ENCODE results near the gene DSN1.

The DSN1 gene

DNA sequence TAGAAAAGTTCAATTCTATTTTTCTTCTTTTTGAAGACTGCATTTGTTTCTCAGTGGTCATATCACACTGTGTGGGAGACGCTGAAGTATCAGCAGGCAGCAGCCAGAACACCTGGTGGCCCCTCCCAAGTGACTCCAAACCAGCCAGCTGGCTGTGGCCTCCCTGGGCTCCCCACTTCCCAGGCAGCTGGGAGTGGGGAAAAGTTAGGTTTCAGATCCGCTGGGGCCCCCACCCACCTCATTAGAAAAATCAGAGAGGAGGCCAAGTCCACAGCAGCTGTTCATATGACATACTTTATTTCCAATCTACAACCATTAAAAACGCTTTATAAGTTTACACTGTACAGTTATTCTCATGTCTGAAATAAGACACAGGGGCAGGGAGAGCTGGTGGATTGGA, 3.6 kb upstream of the DSN1 start:
- H3K4me3 ChIP-seq (ENCODE audit: low read depth, low read length): no peak overlapping the region
- TF ChIP-seq, protein P1, sequence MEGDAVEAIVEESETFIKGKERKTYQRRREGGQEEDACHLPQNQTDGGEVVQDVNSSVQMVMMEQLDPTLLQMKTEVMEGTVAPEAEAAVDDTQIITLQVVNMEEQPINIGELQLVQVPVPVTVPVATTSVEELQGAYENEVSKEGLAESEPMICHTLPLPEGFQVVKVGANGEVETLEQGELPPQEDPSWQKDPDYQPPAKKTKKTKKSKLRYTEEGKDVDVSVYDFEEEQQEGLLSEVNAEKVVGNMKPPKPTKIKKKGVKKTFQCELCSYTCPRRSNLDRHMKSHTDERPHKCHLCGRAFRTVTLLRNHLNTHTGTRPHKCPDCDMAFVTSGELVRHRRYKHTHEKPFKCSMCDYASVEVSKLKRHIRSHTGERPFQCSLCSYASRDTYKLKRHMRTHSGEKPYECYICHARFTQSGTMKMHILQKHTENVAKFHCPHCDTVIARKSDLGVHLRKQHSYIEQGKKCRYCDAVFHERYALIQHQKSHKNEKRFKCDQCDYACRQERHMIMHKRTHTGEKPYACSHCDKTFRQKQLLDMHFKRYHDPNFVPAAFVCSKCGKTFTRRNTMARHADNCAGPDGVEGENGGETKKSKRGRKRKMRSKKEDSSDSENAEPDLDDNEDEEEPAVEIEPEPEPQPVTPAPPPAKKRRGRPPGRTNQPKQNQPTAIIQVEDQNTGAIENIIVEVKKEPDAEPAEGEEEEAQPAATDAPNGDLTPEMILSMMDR (IDR thresholded peaks at IDR 0.05; ENCODE audit: insufficient read depth, low read depth, low read length, missing control alignments): no peak
- no peak for DNase-seq (ENCODE audit: low read depth)

DNA sequence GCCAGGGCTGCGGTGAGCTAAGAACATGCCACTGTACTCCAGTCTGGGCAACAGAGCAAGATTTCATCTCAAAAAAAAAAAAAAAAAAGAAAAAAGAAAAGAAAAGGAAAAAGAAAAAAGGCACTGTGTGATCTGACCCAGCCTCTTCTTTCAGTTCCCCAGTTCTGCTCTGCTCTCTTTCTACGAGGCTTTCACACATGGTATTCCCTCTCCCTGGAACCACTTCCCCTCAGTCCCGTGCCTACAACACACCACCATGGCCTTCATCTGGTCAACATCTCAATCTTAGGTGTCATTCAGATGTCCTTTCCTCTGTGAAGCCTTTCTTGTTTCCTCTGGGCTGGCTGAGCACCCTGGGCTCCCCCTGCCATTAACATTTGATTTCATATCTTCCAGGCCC, 2.3 kb upstream of the DSN1 start:
- no peak for DNase-seq (ENCODE audit: low read depth)
- no peak overlapping the region for H3K4me3 ChIP-seq (ENCODE audit: low read depth, low read length)
- TF ChIP-seq, protein P1 (IDR thresholded peaks at IDR 0.05; ENCODE audit: insufficient read depth, low read depth, low read length, missing control alignments): no peak

GRCh38 chr20:36775196-36775595, 1.6 kb upstream of the DSN1 start:
- TF ChIP-seq, protein P1 (IDR thresholded peaks at IDR 0.05; ENCODE audit: insufficient read depth, low read depth, low read length, missing control alignments): no peak
- H3K4me3 ChIP-seq (ENCODE audit: low read depth, low read length): no peak overlapping the region
- no peak for DNase-seq (ENCODE audit: low read depth)

GRCh38 chr20:36773107-36773596, 411 bp downstream of the DSN1 start:
- no peak for DNase-seq (ENCODE audit: low read depth)
- TF ChIP-seq, protein P1 (IDR thresholded peaks at IDR 0.05; ENCODE audit: insufficient read depth, low read depth, low read length, missing control alignments): no peak
- peak overlapping the region; percentile 91 for H3K4me3 ChIP-seq (ENCODE audit: low read depth, low read length)

DNA sequence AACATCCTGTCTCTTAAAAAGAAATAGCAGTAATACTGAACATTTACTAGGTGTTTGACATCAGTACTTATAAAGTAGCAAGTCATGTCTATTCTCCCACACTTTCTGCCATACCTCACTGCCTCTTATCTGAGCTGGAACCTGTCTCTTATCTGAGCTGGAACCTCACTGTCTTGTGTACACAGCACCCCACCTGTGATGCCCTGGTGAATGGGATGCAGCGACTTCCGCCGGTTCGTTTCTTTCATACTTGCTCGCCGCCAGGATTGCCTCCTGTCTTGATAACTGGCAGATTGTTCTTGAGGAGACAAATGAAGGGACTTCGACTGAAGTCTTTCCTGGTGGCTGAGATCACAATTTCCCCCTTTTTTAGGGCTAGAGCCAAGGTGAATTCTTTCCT, 2.9 kb downstream of the DSN1 start:
- DNase-seq (ENCODE audit: low read depth): no peak
- TF ChIP-seq, protein P1 (IDR thresholded peaks at IDR 0.05; ENCODE audit: insufficient read depth, low read depth, low read length, missing control alignments): no peak
- H3K4me3 ChIP-seq (ENCODE audit: low read depth, low read length): no peak overlapping the region

DNA sequence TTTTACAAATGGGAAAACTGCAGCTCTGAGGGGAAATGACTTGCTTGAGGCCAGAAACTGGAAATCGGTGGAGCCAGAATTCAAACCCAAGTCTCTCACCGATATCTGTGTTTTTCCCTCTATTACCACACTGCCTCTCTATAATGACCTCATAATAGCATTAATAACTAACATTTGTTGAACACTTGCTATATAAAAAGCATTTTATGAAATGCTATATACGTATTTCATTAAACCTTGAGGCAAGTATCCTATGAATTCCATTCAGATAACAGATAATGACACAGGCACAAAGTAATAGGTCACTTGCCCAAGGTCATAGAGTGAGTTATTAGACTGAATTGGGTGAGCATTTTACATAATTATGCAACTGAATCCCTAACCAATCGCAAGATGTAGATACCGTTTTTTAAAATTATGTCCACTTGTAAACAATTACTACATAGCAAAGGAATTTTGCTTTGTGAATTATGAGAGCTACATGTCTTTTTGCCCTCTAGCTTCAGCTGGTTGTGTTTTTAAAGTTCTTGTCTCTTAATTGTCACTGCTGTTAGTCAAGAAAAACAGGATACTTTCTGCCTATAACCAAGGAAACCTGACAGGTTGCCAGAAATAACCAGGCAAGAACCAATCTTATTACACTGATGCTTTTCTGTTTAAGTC, 4.7 kb downstream of the DSN1 start:
- DNase-seq (ENCODE audit: low read depth): no peak
- TF ChIP-seq, protein P1 (IDR thresholded peaks at IDR 0.05; ENCODE audit: insufficient read depth, low read depth, low read length, missing control alignments): no peak
- no peak overlapping the region for H3K4me3 ChIP-seq (ENCODE audit: low read depth, low read length)

DNA sequence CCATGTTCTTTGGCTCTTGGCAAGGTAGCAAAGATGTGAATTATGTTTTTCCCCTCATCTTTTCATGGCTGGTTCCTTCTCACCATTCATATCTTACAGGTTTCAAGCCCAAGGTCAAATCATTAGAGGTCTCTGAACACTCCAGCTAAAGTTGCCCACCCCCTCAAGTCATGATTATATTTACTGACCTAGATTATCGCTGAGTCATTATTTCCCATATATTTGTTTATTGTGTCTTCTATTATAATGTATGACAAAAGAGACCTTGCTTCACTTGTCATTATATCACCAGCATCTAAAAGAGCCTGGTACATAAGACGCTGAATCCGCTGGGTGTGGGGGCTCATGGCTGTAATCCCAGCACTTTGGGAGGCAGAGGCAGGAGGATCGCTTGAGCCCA, 12.4 kb downstream of the DSN1 start:
- no peak overlapping the region for H3K4me3 ChIP-seq (ENCODE audit: low read depth, low read length)
- DNase-seq (ENCODE audit: low read depth): no peak
- TF ChIP-seq, protein P1 (IDR thresholded peaks at IDR 0.05; ENCODE audit: insufficient read depth, low read depth, low read length, missing control alignments): no peak
